Dendritic cell treated with granulocyte-macrophage colony-stimulating factor and Interleukin-4, amounts not matched to agents 40 ng/mL and 50 ng/mL, for 4 days (primary cell): ENCODE measurements around the gene TSPEAR.
"Not testable (repeated sequence)": the region's sequence is repeated elsewhere in the genome, so short reads cannot be mapped to it uniquely, and the experiment has no call there.

Experiments
- H3K27ac Mint-ChIP-seq: one replicate; pipeline ENCODE4 v1.8.0; 2022; ENCODE audit warnings: mild to moderate bottlenecking, mixed read lengths
- H3K27me3 Mint-ChIP-seq: one replicate; pipeline ENCODE4 v1.8.0; 2022; ENCODE audit warnings: mild to moderate bottlenecking, mixed read lengths
- H3K36me3 Mint-ChIP-seq: one replicate; pipeline ENCODE4 v1.8.0; 2022; ENCODE audit warnings: low read depth, mixed read lengths
- H3K4me1 Mint-ChIP-seq: one replicate; pipeline ENCODE4 v1.8.0; 2022; ENCODE audit warnings: low read depth, mixed read lengths
- H3K4me3 Mint-ChIP-seq: one replicate; pipeline ENCODE4 v1.8.0; 2022; ENCODE audit warnings: mild to moderate bottlenecking, moderate library complexity, mixed read lengths
- H3K9me3 Mint-ChIP-seq: one replicate; pipeline ENCODE4 v1.8.0; 2022; ENCODE audit warnings: mixed read lengths
- intact Hi-C: fragments of 100-400 bp; cut with micrococcal nuclease; formaldehyde crosslinking; loops from one replicate; pipeline ENCODE4 v1.15.0; 2022

Gene TSPEAR

GRCh38 chr21:44585892-44586291 lies 125.5 kb downstream of the TSPEAR start:
- Mint-ChIP-seq H3K4me1 (no peaks in the 10 kb centered on the region), H3K27me3 (peaks cover 28% of the 10 kb centered on the region), H3K36me3 (no peaks in the 10 kb centered on the region), H3K9me3 (peaks cover 24% of the 10 kb centered on the region), H3K27ac (no peak overlapping the region), H3K4me3 (no peak overlapping the region)
- intact Hi-C loops = no loop called here

GRCh38 chr21:44583800-44584147 lies 127.6 kb downstream of the TSPEAR start:
- Mint-ChIP-seq H3K9me3 (peaks cover 39% of the 10 kb centered on the region), H3K36me3 (no peaks in the 10 kb centered on the region), H3K27ac (no peak overlapping the region), H3K4me3 (no peak overlapping the region), H3K27me3 (peaks cover 43% of the 10 kb centered on the region), H3K4me1 (no peaks in the 10 kb centered on the region)
- intact Hi-C loops = no loop called here

- Mint-ChIP-seq H3K4me1 (no peaks in the 10 kb centered on the region), H3K9me3 (peaks cover 39% of the 10 kb centered on the region), H3K27ac (no peak overlapping the region), H3K36me3 (no peaks in the 10 kb centered on the region), H3K27me3 (peaks cover 43% of the 10 kb centered on the region), H3K4me3 (no peak overlapping the region)
- intact Hi-C loops = no loop called here
Observed at GRCh38 chr21:44583089-44583799, 128.1 kb downstream of the TSPEAR start.

- Mint-ChIP-seq H3K9me3 (peaks cover 45% of the 10 kb centered on the region), H3K27ac (no peak overlapping the region), H3K36me3 (no peaks in the 10 kb centered on the region), H3K4me1 (no peaks in the 10 kb centered on the region), H3K4me3 (no peak overlapping the region), H3K27me3 (peaks cover 44% of the 10 kb centered on the region)
- intact Hi-C loops = no loop called here
Observed at GRCh38 chr21:44582055-44582454, 129.3 kb downstream of the TSPEAR start.

GRCh38 chr21:44581158-44581557 lies 130.2 kb downstream of the TSPEAR start:
- H3K9me3 Mint-ChIP-seq = peaks cover 53% of the 10 kb centered on the region
- H3K27me3 Mint-ChIP-seq = peaks cover 41% of the 10 kb centered on the region
- H3K36me3 Mint-ChIP-seq = no peaks in the 10 kb centered on the region
- intact Hi-C loops = no loop called here
- no peak overlapping the region for H3K4me3 Mint-ChIP-seq
- H3K27ac Mint-ChIP-seq = no peak overlapping the region
- no peaks in the 10 kb centered on the region for H3K4me1 Mint-ChIP-seq

- H3K27ac Mint-ChIP-seq, H3K4me1 Mint-ChIP-seq, H3K36me3 Mint-ChIP-seq, H3K4me3 Mint-ChIP-seq, intact Hi-C loops: not testable (repeated sequence)
- Mint-ChIP-seq H3K9me3 (peaks cover 46% of the 10 kb centered on the region), H3K27me3 (peaks cover 38% of the 10 kb centered on the region)
Observed at GRCh38 chr21:44580231-44580821, 131.0 kb downstream of the TSPEAR start, which contains the start of gene KRTAP10-5. Gene KRTAP10-5 (minus strand): TSS chr21:44580604. CDS start chr21:44580578, 26 bp downstream.

GRCh38 chr21:44579833-44580144 lies 131.6 kb downstream of the TSPEAR start:
- no peak overlapping the region for H3K4me3 Mint-ChIP-seq
- H3K4me1 Mint-ChIP-seq = no peaks in the 10 kb centered on the region
- H3K27ac Mint-ChIP-seq = no peak overlapping the region
- intact Hi-C loops = no loop called here
- peaks cover 37% of the 10 kb centered on the region for H3K27me3 Mint-ChIP-seq
- H3K36me3 Mint-ChIP-seq = no peaks in the 10 kb centered on the region
- peaks cover 45% of the 10 kb centered on the region for H3K9me3 Mint-ChIP-seq

- Mint-ChIP-seq H3K9me3 (peaks cover 45% of the 10 kb centered on the region), H3K36me3 (no peaks in the 10 kb centered on the region), H3K27me3 (peaks cover 42% of the 10 kb centered on the region), H3K4me1 (no peaks in the 10 kb centered on the region), H3K27ac (no peak overlapping the region), H3K4me3 (no peak overlapping the region)
- intact Hi-C loops = no loop called here
Observed at GRCh38 chr21:44579056-44579832, 132.1 kb downstream of the TSPEAR start.

- no peaks in the 10 kb centered on the region for H3K4me1 Mint-ChIP-seq
- intact Hi-C loops = no loop called here
- peaks cover 45% of the 10 kb centered on the region for H3K9me3 Mint-ChIP-seq
- no peak overlapping the region for H3K27ac Mint-ChIP-seq
- H3K36me3 Mint-ChIP-seq = no peaks in the 10 kb centered on the region
- H3K27me3 Mint-ChIP-seq = peaks cover 48% of the 10 kb centered on the region
- no peak overlapping the region for H3K4me3 Mint-ChIP-seq
Observed at GRCh38 chr21:44578371-44579055, 132.9 kb downstream of the TSPEAR start.

- Mint-ChIP-seq H3K4me3 (no peak overlapping the region), H3K27me3 (peaks cover 46% of the 10 kb centered on the region), H3K36me3 (no peaks in the 10 kb centered on the region), H3K9me3 (peaks cover 30% of the 10 kb centered on the region), H3K4me1 (no peaks in the 10 kb centered on the region), H3K27ac (no peak overlapping the region)
- intact Hi-C loops = no loop called here
Observed at GRCh38 chr21:44576025-44576420, 135.3 kb downstream of the TSPEAR start.

- peaks cover 44% of the 10 kb centered on the region for H3K27me3 Mint-ChIP-seq
- no peaks in the 10 kb centered on the region for H3K36me3 Mint-ChIP-seq
- H3K27ac Mint-ChIP-seq = no peak overlapping the region
- intact Hi-C loops = no loop called here
- H3K4me3 Mint-ChIP-seq = no peak overlapping the region
- H3K9me3 Mint-ChIP-seq = peaks cover 24% of the 10 kb centered on the region
- no peaks in the 10 kb centered on the region for H3K4me1 Mint-ChIP-seq
Observed at GRCh38 chr21:44575307-44576024, 135.9 kb downstream of the TSPEAR start.

- H3K4me3 Mint-ChIP-seq = no peak overlapping the region
- peaks cover 39% of the 10 kb centered on the region for H3K27me3 Mint-ChIP-seq
- H3K4me1 Mint-ChIP-seq = no peaks in the 10 kb centered on the region
- H3K36me3 Mint-ChIP-seq = no peaks in the 10 kb centered on the region
- H3K27ac Mint-ChIP-seq = no peak overlapping the region
- intact Hi-C loops = no loop called here
- peaks cover 17% of the 10 kb centered on the region for H3K9me3 Mint-ChIP-seq
Observed at GRCh38 chr21:44574457-44575306, 136.7 kb downstream of the TSPEAR start.
